ENCODE results near the gene PRRC2B. TPM values are rescaled to one million over a fixed set of nuclear protein-coding genes. Genes with fewer than 3 reads are reported as not detected.

The PRRC2B gene
- total and polyA plus RNA-seq, 2 of the 8 experiments (the other 6 are each of a cell fraction or from before 2014, with no cell fraction given): 37.3 to 249 TPM

- TF ChIP-seq USF2 (IDR thresholded peaks at IDR 0.05; ENCODE audit: low read length) (no peak), POLR2AphosphoS5 (IDR thresholded peaks at IDR 0.05; ENCODE audit: low read depth, low read length) (peak; percentile 78), BRCA1 (IDR thresholded peaks at IDR 0.05; ENCODE audit: low read depth, low read length) (no peak), RFX5 (IDR thresholded peaks at IDR 0.05; ENCODE audit: borderline replicate concordance, low read depth, low read length) (no peak), RAD21 (IDR thresholded peaks at IDR 0.05 in 1 of 2, conservative IDR thresholded peaks at IDR 0.05 in 1 of 2; ENCODE audit: low read depth in 2 of 2, low read length in 2 of 2) (peak in 1 of 2 experiments; percentile 57; a peak in 2 of 4 replicates), ASH2L (IDR thresholded peaks at IDR 0.05; ENCODE audit: low read length) (no peak), CHD2 (IDR thresholded peaks at IDR 0.05; ENCODE audit: low read length) (0 out of 2 replicates have a peak, but pooled peaks have one; percentile 62), POLR2A (IDR thresholded peaks at IDR 0.05; ENCODE audit: control extremely low read depth in 1 of 2, low read depth in 2 of 2, low read length in 2 of 2) (peak; percentile 57 to 64; a peak in 2 of 3 replicates), KDM4A (IDR thresholded peaks at IDR 0.05; ENCODE audit: low read depth, low read length, severe bottlenecking) (no peak), SRF (IDR thresholded peaks at IDR 0.05; ENCODE audit: low read depth, low read length) (no peak), KDM5A (IDR thresholded peaks at IDR 0.05; ENCODE audit: low read length) (no peak), FOSL1 (IDR thresholded peaks at IDR 0.05; ENCODE audit: insufficient read depth, low read depth, low read length) (no peak), SUZ12 (IDR thresholded peaks at IDR 0.05; ENCODE audit: low read length) (no peak), TAF1 (IDR thresholded peaks at IDR 0.05; ENCODE audit: low read depth, low read length) (peak; percentile 82), JUND (IDR thresholded peaks at IDR 0.05; ENCODE audit: low read length) (no peak), SIRT6 (IDR thresholded peaks at IDR 0.05; ENCODE audit: low read length) (no peak), ZNF274 (IDR thresholded peaks at IDR 0.05; ENCODE audit: borderline replicate concordance, extremely low read depth, low read length) (no peak), PHF8 (conservative IDR thresholded peaks at IDR 0.05; ENCODE audit: low read depth, low read length) (no peak; the same call in 1 of the 2 replicates), CEBPB (IDR thresholded peaks at IDR 0.05; ENCODE audit: low read depth, low read length) (no peak), ATF3 (IDR thresholded peaks at IDR 0.05; ENCODE audit: insufficient read depth, low read depth, low read length) (no peak), CREB1 (IDR thresholded peaks at IDR 0.05) (no peak; the same call in 1 of the 2 replicates), JUN (IDR thresholded peaks at IDR 0.05; ENCODE audit: low read depth, low read length) (no peak)
These were observed at the start of gene PRRC2B (continued) for GRCh38 chr9:131393622-131394463.

Data from H1 (cell line).